ENCODE results near the gene COL27A1.

Gene COL27A1

GRCh38 chr9:114202396-114202795 is 47.1 kb downstream of the COL27A1 start:
- DNase-seq (ENCODE audit: extremely low spot score): no peak
- POLR2A ChIA-PET: no interaction called here
- CTCF ChIA-PET: interaction anchor here (1.0 to 1.1 kb wide), 2 partner anchors 74 to 120 kb away, joined by 3 read pairs; no protein-coding TSS in a partner anchor
- TF ChIP-seq, protein P1, sequence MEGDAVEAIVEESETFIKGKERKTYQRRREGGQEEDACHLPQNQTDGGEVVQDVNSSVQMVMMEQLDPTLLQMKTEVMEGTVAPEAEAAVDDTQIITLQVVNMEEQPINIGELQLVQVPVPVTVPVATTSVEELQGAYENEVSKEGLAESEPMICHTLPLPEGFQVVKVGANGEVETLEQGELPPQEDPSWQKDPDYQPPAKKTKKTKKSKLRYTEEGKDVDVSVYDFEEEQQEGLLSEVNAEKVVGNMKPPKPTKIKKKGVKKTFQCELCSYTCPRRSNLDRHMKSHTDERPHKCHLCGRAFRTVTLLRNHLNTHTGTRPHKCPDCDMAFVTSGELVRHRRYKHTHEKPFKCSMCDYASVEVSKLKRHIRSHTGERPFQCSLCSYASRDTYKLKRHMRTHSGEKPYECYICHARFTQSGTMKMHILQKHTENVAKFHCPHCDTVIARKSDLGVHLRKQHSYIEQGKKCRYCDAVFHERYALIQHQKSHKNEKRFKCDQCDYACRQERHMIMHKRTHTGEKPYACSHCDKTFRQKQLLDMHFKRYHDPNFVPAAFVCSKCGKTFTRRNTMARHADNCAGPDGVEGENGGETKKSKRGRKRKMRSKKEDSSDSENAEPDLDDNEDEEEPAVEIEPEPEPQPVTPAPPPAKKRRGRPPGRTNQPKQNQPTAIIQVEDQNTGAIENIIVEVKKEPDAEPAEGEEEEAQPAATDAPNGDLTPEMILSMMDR (IDR thresholded peaks at IDR 0.05; ENCODE audit: control extremely low read depth, extremely low read depth, low read depth, missing control alignments): no peak

GRCh38 chr9:114202849-114203248 is 47.5 kb downstream of the COL27A1 start:
- POLR2A ChIA-PET: no interaction called here
- CTCF ChIA-PET: no interaction called here
- TF ChIP-seq, protein P1 (IDR thresholded peaks at IDR 0.05; ENCODE audit: control extremely low read depth, extremely low read depth, low read depth, missing control alignments): no peak
- no peak for DNase-seq (ENCODE audit: extremely low spot score)

DNA sequence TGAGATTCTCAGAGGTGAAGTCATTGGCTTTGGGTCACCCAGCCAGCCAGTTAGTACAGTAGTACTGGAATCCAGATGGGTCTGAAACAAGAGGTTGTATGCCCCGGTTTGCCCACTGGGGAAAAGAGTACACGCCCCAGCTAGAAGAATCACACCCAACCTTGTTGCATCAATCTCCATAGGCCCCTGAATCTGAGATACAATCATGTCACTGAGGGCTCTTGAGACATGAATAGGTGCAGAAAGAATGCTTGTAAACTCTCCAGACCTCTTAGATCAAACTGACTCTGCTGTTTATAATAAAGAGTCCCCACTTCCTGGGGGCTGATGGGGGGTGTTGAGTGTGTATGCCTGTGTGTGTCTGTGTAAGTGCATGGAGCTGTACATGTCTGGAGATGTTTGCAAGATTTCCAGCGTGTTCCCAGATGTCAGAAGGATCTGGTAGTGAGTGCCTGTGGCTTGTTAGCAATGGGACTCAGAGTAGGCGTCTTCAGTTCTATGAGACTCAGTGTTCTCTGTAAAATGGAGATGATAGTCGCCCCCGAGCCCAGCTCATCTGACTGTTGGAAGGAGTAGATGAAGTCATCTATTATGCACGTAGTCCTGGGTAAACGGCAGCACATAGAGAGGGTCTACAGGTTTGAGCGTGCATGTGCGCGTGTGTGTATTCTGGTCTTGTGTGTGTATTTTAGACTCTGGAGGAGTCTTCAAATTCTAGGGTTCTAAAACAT is 48.2 kb downstream of the COL27A1 start:
- no peak for DNase-seq (ENCODE audit: extremely low spot score)
- ChIA-PET CTCF (interaction anchor here (1.1 kb wide), 1 partner anchor 11 kb away, joined by 3 read pairs; no protein-coding TSS in a partner anchor), POLR2A (no interaction called here)
- TF ChIP-seq, protein P1 (IDR thresholded peaks at IDR 0.05; ENCODE audit: control extremely low read depth, extremely low read depth, low read depth, missing control alignments): no peak

GRCh38 chr9:114204265-114204664 is 48.9 kb downstream of the COL27A1 start:
- no peak for DNase-seq (ENCODE audit: extremely low spot score)
- TF ChIP-seq, protein P1 (IDR thresholded peaks at IDR 0.05; ENCODE audit: control extremely low read depth, extremely low read depth, low read depth, missing control alignments): no peak
- ChIA-PET POLR2A (no interaction called here), CTCF (interaction anchor here (1.1 kb wide), 1 partner anchor 10 kb away, joined by 3 read pairs; no protein-coding TSS in a partner anchor)

DNA sequence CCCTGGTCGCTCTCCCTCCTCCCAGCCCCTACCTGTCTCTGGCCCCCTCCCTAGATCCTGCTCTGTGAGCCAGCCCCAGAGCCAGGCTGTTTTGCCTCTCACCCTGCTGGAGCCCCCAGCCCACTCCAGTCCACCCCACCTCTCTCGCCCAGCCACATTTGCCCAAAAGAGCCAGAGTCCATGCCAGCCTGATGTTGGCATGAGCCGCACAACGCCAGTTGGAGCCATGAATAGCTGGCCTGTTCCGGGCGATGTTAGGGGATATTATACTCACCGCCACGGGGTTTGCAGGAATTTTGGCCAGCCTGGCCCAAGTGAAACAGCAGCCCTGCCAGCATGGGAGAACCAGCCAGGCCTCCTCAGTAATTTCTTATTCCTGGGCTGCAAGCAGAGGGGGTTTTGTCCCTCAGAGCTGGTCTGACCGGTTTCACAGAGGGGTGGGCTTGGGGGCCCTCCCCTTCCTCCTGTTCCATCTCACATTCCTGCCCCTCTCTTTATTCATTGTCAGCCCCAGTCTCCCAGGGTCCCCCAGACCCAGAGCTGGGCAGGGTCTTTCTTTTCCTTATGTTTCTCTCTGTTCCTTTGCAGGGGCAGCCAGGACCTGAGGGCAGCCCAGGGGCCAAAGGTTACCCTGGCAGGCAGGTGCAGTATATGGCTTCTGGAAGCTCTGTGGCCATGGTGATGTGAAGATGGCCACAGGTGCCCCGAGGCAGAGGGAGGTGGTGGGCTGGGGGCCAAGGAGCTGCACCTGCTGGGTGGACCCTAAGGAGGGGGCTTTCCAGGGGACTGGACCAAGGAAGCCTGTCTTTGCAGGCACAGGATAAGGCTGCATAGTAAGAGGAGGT is 50.1 kb downstream of the COL27A1 start:
- CTCF ChIA-PET: no interaction called here
- DNase-seq (ENCODE audit: extremely low spot score): no peak
- TF ChIP-seq, protein P1 (IDR thresholded peaks at IDR 0.05; ENCODE audit: control extremely low read depth, extremely low read depth, low read depth, missing control alignments): no peak
- POLR2A ChIA-PET: no interaction called here

- TF ChIP-seq, protein P1 (IDR thresholded peaks at IDR 0.05; ENCODE audit: control extremely low read depth, extremely low read depth, low read depth, missing control alignments): no peak
- ChIA-PET POLR2A (no interaction called here), CTCF (interaction anchor here (1.2 to 1.5 kb wide), 2 partner anchors 8 to 10 kb away, joined by 3 to 4 read pairs; no protein-coding TSS in a partner anchor)
- no peak for DNase-seq (ENCODE audit: extremely low spot score)
These were observed 51.0 kb downstream of the COL27A1 start for GRCh38 chr9:114206221-114206789.
